ENCODE data around the gene ASCL4. TPM values are rescaled to one million over a fixed set of nuclear protein-coding genes. Genes with fewer than 3 reads are reported as not detected.

The ASCL4 gene
- total RNA-seq, 1 experiment from 2014 or later = not detected

DNA sequence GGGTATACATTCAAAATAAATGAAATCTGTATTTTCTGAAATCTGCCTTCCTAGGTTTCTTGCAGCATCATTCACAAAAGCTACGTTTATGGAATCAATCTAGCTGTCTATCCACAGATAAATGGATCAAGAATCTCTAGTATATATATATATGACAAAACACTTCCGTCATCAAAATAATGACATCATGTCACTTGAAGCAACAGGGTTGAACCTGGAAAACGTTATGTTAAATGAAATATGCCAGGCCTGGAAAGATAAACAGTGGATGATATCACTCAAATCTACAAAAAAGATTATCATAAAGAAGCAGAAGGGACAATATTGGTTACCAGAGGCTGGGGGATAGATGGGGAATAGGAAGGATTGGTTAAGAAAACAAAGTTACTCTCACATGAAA, 28.6 kb downstream of the ASCL4 start:
- Mint-ChIP-seq H3K27me3 (ENCODE audit: insufficient read depth, unreplicated experiment) (peaks cover 38% of the 10 kb centered on the region), H3K27ac (ENCODE audit: low read depth, unreplicated experiment) (no peak overlapping the region), H3K4me3 (ENCODE audit: unreplicated experiment) (no peak overlapping the region), H3K9me3 (ENCODE audit: unreplicated experiment) (no peaks in the 10 kb centered on the region), H3K4me1 (ENCODE audit: insufficient read depth, unreplicated experiment) (no peaks in the 10 kb centered on the region), H3K36me3 (ENCODE audit: insufficient read depth, unreplicated experiment) (no peaks in the 10 kb centered on the region)
- POLR2A ChIA-PET = no interaction called here
- no TSS peak for BruUV-seq (replicated peaks)
- no peak for DNase-seq (ENCODE audit: unreplicated experiment)
- intact Hi-C loops (cut with micrococcal nuclease) = no loop called here
- CTCF ChIA-PET = no interaction called here
- TF ChIP-seq, protein P1, sequence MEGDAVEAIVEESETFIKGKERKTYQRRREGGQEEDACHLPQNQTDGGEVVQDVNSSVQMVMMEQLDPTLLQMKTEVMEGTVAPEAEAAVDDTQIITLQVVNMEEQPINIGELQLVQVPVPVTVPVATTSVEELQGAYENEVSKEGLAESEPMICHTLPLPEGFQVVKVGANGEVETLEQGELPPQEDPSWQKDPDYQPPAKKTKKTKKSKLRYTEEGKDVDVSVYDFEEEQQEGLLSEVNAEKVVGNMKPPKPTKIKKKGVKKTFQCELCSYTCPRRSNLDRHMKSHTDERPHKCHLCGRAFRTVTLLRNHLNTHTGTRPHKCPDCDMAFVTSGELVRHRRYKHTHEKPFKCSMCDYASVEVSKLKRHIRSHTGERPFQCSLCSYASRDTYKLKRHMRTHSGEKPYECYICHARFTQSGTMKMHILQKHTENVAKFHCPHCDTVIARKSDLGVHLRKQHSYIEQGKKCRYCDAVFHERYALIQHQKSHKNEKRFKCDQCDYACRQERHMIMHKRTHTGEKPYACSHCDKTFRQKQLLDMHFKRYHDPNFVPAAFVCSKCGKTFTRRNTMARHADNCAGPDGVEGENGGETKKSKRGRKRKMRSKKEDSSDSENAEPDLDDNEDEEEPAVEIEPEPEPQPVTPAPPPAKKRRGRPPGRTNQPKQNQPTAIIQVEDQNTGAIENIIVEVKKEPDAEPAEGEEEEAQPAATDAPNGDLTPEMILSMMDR (IDR thresholded peaks at IDR 0.05; ENCODE audit: unreplicated experiment) = no peak

DNA sequence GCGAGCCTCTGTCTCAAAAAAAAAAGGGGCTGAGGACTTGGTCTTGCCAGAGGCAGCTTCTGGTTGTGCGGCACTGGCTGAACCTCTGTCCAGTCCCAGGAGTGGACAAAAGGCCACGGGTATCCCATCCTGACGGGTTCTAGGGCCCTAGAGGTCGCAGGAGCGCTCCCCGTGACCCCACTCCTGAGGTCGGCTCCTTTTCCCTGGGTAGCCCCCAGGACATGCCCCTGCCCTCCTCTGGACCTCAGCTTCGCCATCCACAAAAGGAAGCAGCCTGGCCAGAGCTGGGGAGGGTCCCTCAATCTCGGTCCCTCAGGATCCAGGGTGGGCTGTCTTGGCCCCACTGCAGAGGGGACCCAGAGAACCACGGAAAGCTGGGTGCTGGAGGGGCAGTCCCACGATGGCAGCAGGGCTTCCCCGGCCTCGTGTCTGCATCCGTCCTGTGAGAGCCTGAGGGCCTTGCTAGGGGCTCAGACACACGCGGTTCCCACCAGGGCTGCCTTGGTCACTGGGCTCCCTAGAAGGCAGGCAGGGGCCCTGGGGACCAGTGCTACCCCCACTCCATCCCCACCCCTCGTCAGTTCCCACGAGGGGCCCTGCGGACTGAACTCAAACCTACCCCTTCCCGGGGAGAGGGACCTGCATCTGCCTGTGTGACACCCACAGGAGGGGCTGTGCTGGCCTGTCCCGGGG, 31.1 kb downstream of the ASCL4 start:
- no peak for DNase-seq (ENCODE audit: unreplicated experiment)
- POLR2A ChIA-PET = no interaction called here
- H3K9me3 Mint-ChIP-seq (ENCODE audit: unreplicated experiment) = no peaks in the 10 kb centered on the region
- H3K36me3 Mint-ChIP-seq (ENCODE audit: insufficient read depth, unreplicated experiment) = no peaks in the 10 kb centered on the region
- no TSS peak for BruUV-seq (replicated peaks)
- peaks cover 30% of the 10 kb centered on the region for H3K27me3 Mint-ChIP-seq (ENCODE audit: insufficient read depth, unreplicated experiment)
- intact Hi-C loops (cut with micrococcal nuclease) = no loop called here
- TF ChIP-seq, protein P1 (IDR thresholded peaks at IDR 0.05; ENCODE audit: unreplicated experiment) = no peak
- no peak overlapping the region for H3K4me3 Mint-ChIP-seq (ENCODE audit: unreplicated experiment)
- CTCF ChIA-PET = no interaction called here
- no peaks in the 10 kb centered on the region for H3K4me1 Mint-ChIP-seq (ENCODE audit: insufficient read depth, unreplicated experiment)
- H3K27ac Mint-ChIP-seq (ENCODE audit: low read depth, unreplicated experiment) = no peak overlapping the region

DNA sequence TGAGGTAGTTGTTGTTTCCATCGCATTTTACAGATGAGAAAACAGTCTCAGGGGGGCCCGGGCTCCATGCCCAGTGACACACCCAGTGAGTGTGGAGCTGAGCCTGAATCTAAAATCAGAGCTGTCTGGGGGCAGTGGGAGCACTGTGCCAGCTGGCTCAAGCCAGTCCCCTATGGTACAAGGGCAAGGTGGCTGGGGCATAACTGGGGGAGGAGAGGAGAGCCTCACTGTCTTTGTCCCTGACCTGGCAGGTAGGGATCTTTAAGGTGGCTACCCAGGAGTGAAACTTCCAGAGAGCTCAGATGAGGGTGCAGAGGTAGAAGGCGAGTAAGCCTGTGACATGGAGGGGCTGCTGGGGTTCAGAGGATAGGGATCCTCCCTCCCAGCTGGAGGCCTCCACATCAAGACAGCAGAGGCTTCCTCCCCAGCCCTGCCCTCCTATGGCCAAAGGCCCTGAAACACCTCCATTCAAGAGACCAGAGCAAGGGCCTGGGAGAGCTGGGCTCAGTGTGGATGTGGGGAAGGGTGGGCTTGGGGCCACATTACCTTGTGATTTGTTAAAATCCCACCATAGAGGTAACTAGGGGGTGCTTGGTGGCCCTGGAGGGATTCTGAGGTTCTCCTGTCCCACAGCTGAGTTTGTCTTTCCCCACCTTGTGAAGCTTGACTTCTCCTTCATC, 33.1 kb downstream of the ASCL4 start:
- intact Hi-C loops (cut with micrococcal nuclease) = no loop called here
- H3K27ac Mint-ChIP-seq (ENCODE audit: low read depth, unreplicated experiment) = no peak overlapping the region
- DNase-seq (ENCODE audit: unreplicated experiment) = no peak
- TF ChIP-seq, protein P1 (IDR thresholded peaks at IDR 0.05; ENCODE audit: unreplicated experiment) = no peak
- H3K27me3 Mint-ChIP-seq (ENCODE audit: insufficient read depth, unreplicated experiment) = peaks cover 20% of the 10 kb centered on the region
- H3K4me1 Mint-ChIP-seq (ENCODE audit: insufficient read depth, unreplicated experiment) = no peaks in the 10 kb centered on the region
- no peak overlapping the region for H3K4me3 Mint-ChIP-seq (ENCODE audit: unreplicated experiment)
- H3K36me3 Mint-ChIP-seq (ENCODE audit: insufficient read depth, unreplicated experiment) = no peaks in the 10 kb centered on the region
- CTCF ChIA-PET = no interaction called here
- no peaks in the 10 kb centered on the region for H3K9me3 Mint-ChIP-seq (ENCODE audit: unreplicated experiment)
- no TSS peak for BruUV-seq (replicated peaks)
- POLR2A ChIA-PET = no interaction called here

DNA sequence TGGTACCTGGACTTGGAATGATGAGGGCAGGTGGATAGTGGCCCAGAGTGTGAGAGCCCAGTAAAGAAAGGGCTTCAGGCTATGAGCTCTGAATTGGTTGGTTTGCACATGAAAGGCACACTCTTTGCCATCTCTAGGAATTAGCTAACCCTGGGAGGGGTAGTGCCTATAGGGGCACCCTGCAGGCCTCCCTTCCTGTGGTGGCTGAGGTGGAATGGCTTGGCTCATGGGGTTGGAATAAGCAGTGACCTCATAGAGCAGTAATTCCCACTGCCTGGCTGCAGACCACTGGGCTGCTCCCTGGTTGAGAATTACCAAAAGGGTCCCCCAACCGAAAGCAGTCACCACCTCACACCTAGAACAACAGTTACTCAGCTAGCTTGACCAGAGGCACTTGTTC, 42.7 kb downstream of the ASCL4 start:
- ChIA-PET CTCF (no interaction called here), POLR2A (no interaction called here)
- no peak overlapping the region for H3K27ac Mint-ChIP-seq (ENCODE audit: low read depth, unreplicated experiment)
- TF ChIP-seq, protein P1 (IDR thresholded peaks at IDR 0.05; ENCODE audit: unreplicated experiment) = no peak
- no peaks in the 10 kb centered on the region for H3K4me1 Mint-ChIP-seq (ENCODE audit: insufficient read depth, unreplicated experiment)
- no peaks in the 10 kb centered on the region for H3K27me3 Mint-ChIP-seq (ENCODE audit: insufficient read depth, unreplicated experiment)
- no peaks in the 10 kb centered on the region for H3K36me3 Mint-ChIP-seq (ENCODE audit: insufficient read depth, unreplicated experiment)
- intact Hi-C loops (cut with micrococcal nuclease) = no loop called here
- H3K4me3 Mint-ChIP-seq (ENCODE audit: unreplicated experiment) = no peak overlapping the region
- no peak for DNase-seq (ENCODE audit: unreplicated experiment)
- H3K9me3 Mint-ChIP-seq (ENCODE audit: unreplicated experiment) = peaks cover 10% of the 10 kb centered on the region
- BruUV-seq (replicated peaks) = no TSS peak

Data from MCF 10A (cell line).